Erythroblast (primary cell): ENCODE results near the gene FXYD3.

ENCODE experiments used
- GATA1 ChIP-seq: IDR thresholded peaks from 2 replicates; pipeline ENCODE4 v1.6.1; 2011; ENCODE audit warnings: low read depth, mild to moderate bottlenecking, control low read depth, low read length, moderate library complexity
- POLR2A ChIP-seq: IDR thresholded peaks from 2 replicates; pipeline ENCODE4 v1.6.1; 2011; ENCODE audit warnings: mild to moderate bottlenecking, low read length

DNA sequence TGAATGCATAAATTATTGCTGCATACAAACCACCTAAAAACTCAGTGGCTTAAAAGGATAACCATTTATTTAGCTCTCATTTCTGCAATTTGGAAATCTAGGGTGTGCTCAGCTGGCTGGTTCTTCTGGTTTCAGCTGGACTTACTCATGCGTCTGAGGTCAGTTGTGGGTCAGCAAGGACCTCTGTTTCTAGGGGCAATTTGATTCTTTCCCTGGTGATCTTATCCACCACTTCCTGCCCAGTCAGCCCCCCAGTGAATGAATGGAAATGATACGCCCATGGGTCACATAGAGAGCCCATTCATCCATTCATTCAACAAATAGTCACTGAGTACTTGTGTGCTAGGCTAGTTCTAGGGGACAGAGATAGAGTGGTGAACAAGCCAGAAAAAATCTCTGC, 48.8 kb downstream of the FXYD3 start:
- no peak for TF ChIP-seq POLR2A
- TF ChIP-seq GATA1, result no peak
